Stimulated activated CD8-positive, alpha-beta memory T cell treated with anti-CD3 and anti-CD28 coated beads, Interleukin-12 subunit alpha, Interleukin-12 subunit beta, amount 100 ng/mL, for 24 hours (primary cell): Measurements from ENCODE around the gene HOXC10.

Source experiments
- DNase-seq: peaks from one replicate; pipeline ENCODE4 v3.0.0-alpha.2; 2020; ENCODE audit errors: extremely low read depth

Gene HOXC10

GRCh38 chr12:53991077-53991460 lies 6.1 kb downstream of the HOXC10 start:
- no peak for DNase-seq

GRCh38 chr12:53992377-53992889 lies 7.5 kb downstream of the HOXC10 start:
- no peak for DNase-seq

GRCh38 chr12:53993162-53994008 lies 8.4 kb downstream of the HOXC10 start:
- no peak for DNase-seq

- no peak for DNase-seq
These were observed 9.0 kb downstream of the HOXC10 start for GRCh38 chr12:53994009-53994263.

GRCh38 chr12:53994264-53995001 lies 9.5 kb downstream of the HOXC10 start:
- DNase-seq = no peak

GRCh38 chr12:53995002-53995377 lies 10.0 kb downstream of the HOXC10 start:
- no peak for DNase-seq

- DNase-seq = no peak
These were observed 10.7 kb downstream of the HOXC10 start for GRCh38 chr12:53995378-53996239.

- no peak for DNase-seq
These were observed 11.6 kb downstream of the HOXC10 start for GRCh38 chr12:53996240-53997203.

GRCh38 chr12:53997204-53998109 lies 12.5 kb downstream of the HOXC10 start:
- DNase-seq = no peak

GRCh38 chr12:53998110-53998899 lies 13.4 kb downstream of the HOXC10 start:
- DNase-seq = no peak

- no peak for DNase-seq
These were observed 13.9 kb downstream of the HOXC10 start for GRCh38 chr12:53998900-53999236.

GRCh38 chr12:53999559-54000115 lies 14.7 kb downstream of the HOXC10 start:
- DNase-seq = no peak

GRCh38 chr12:54000116-54001114 lies 15.5 kb downstream of the HOXC10 start, which contains the start of gene HOXC9:
HOXC9 (plus strand) TSS chr12:54000161; CDS start chr12:54000189, 28 bp downstream.
- no peak for DNase-seq

GRCh38 chr12:54001283-54002187 lies 16.6 kb downstream of the HOXC10 start:
- DNase-seq = no peak

GRCh38 chr12:54002278-54002914 lies 17.4 kb downstream of the HOXC10 start:
- DNase-seq = no peak

- DNase-seq = no peak
These were observed 18.0 kb downstream of the HOXC10 start for GRCh38 chr12:54002915-54003389.
